Measurements from ENCODE around the gene CYTH3. TPM values are rescaled to one million over a fixed set of nuclear protein-coding genes. Genes with fewer than 3 reads are reported as not detected.

Gene CYTH3
- total RNA-seq, 1 experiment from 2014 or later: 16.7 TPM

DNA sequence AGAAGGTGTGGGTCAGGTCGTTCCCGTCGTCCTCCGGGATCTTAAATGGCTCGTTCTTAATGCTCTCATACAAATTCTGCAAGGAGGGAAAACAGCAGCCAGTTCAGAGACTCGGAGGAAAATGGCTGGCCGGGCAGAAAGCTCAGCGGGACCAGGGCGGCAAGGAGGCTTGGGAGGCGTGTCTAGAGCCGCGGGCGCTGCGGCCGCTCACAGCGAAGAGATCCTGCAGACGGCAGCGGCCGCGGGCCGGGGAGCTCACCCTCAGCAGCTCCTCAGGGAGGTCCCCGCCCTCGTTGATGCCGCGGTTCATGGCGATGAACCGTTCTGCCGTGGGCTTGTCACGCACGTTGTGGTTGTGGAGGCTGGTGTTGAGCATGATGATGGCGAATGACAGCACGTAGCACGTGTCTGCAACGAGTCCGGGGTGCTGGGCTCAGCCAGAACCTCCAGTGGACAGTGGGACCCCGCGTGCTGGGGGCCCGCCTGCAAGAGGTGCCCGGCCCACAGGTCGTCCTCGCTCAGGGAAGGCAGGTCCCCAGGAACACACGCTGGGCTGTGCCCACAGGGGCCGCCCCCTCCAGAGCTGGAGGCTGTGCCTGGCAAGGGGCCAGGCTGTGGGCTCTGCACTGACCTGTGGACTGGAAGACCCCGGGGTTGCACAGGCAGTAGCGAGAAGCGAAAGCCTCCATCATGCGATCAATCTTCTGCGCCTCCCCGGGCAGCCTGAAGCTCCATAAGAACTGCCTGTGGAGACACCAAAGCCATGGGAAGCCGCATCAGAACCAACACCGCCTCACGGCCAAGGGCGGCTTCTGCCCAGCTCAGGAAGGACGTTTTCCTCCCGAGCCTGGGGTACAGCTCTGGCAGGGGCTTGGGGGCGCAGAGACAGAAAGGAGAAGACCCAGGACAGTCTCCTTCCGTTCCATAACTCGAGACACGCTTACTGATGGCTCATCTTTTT lies 101.6 kb downstream of the CYTH3 start (continued):
- TF ChIP-seq ZFX (IDR thresholded peaks at IDR 0.05) (no peak), ELF1 (IDR thresholded peaks at IDR 0.05; ENCODE audit: borderline replicate concordance, low read depth) (no peak), SRF (IDR thresholded peaks at IDR 0.05; ENCODE audit: low read depth) (no peak)
- TF ChIP-seq, protein P1, sequence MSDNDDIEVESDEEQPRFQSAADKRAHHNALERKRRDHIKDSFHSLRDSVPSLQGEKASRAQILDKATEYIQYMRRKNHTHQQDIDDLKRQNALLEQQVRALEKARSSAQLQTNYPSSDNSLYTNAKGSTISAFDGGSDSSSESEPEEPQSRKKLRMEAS (IDR thresholded peaks at IDR 0.05): no peak

DNA sequence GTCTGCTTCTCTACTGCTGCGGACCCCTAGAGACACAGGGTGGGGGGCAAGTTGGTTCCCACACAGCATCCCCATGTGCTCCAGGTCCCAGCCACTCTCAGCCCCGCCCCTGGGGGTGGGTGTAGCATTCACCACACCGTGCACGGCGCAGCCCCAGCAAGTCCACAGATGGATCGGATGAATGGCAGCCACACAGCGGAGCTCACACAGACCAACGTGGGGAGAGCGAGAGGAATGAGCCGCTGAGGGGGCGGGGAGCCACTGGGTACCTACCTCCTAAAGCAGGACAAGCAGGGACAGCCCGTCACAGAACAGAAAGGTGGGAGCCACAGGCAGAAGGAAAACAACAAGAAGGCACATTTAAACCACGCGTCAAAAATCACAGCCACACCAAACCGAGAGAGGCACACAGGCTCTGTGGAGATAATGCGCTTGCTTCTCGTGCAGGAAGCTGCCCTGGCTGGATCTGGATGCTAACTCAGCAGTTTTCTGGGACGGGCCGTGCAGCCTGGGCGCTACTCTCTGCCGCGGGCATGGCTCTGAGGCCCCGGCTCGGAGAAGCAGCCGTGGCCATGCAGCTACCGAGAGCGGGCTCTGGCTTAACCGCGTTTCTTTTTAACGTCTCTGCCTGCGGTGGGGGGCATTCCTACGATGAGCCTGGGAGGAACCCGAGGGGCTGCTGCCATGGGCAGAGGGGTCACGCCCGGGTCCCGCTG lies 102.5 kb downstream of the CYTH3 start:
- H2AFZ ChIP-seq (ENCODE audit: low read depth, low read length, poor library complexity, severe bottlenecking): no peak overlapping the region
- intact Hi-C loops (cut with micrococcal nuclease): no loop called here
- H3K4me3 ChIP-seq (replicated peaks in 1 of 2; ENCODE audit: low read depth in 1 of 2, low read length in 2 of 2): no peak overlapping the region
- no peak overlapping the region for H3K9ac ChIP-seq (ENCODE audit: low read length)
- no TSS peak for BruUV-seq (replicated peaks)
- no peak overlapping the region for H3K27ac ChIP-seq (ENCODE audit: low read depth, low read length)
- no peak for ATAC-seq
- no peaks in the 10 kb centered on the region for H3K4me1 ChIP-seq (ENCODE audit: control insufficient read depth in 1 of 2, insufficient read depth in 2 of 2, low read length in 2 of 2)
- ChIA-PET RAD21 (ENCODE audit: low non-redundant PET in 1 of 2, low total read pairs in 2 of 2, uncharacterized antibody in 2 of 2, unreplicated experiment in 2 of 2) (no interaction called here), POLR2A (no interaction called here), CTCF (no interaction called here)
- DNase-seq (ENCODE audit: low read depth, low spot score): no peak
- no peak overlapping the region for H3K4me2 ChIP-seq (ENCODE audit: low read length)
- no peaks in the 10 kb centered on the region for H3K27me3 ChIP-seq (ENCODE audit: insufficient read depth, low read length)
- no peaks in the 10 kb centered on the region for H3K79me2 ChIP-seq (ENCODE audit: insufficient read depth, low read length)
- H4K20me1 ChIP-seq (ENCODE audit: insufficient read depth): no peaks in the 10 kb centered on the region
- H3K9me2 ChIP-seq (ENCODE audit: insufficient read depth): no peaks in the 10 kb centered on the region
- no peaks in the 10 kb centered on the region for H3K9me3 ChIP-seq (ENCODE audit: control insufficient read depth in 1 of 2, insufficient read depth in 1 of 2, low read depth in 1 of 2, low read length in 2 of 2)
- TF ChIP-seq EZH2 (IDR thresholded peaks at IDR 0.05): no peak
- TF ChIP-seq, protein P2, sequence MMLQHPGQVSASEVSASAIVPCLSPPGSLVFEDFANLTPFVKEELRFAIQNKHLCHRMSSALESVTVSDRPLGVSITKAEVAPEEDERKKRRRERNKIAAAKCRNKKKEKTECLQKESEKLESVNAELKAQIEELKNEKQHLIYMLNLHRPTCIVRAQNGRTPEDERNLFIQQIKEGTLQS (IDR thresholded peaks at IDR 0.05): no peak
- no peak for TF ChIP-seq RAD21 (IDR thresholded peaks at IDR 0.05; ENCODE audit: low read depth)
- TF ChIP-seq, protein P3, sequence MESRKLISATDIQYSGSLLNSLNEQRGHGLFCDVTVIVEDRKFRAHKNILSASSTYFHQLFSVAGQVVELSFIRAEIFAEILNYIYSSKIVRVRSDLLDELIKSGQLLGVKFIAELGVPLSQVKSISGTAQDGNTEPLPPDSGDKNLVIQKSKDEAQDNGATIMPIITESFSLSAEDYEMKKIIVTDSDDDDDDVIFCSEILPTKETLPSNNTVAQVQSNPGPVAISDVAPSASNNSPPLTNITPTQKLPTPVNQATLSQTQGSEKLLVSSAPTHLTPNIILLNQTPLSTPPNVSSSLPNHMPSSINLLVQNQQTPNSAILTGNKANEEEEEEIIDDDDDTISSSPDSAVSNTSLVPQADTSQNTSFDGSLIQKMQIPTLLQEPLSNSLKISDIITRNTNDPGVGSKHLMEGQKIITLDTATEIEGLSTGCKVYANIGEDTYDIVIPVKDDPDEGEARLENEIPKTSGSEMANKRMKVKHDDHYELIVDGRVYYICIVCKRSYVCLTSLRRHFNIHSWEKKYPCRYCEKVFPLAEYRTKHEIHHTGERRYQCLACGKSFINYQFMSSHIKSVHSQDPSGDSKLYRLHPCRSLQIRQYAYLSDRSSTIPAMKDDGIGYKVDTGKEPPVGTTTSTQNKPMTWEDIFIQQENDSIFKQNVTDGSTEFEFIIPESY (IDR thresholded peaks at IDR 0.05; ENCODE audit: extremely low read depth, insufficient replicate concordance, low read length): no peak
- TF ChIP-seq REST (IDR thresholded peaks at IDR 0.05; ENCODE audit: low read depth): no peak
- no peak for TF ChIP-seq POLR2A (IDR thresholded peaks at IDR 0.05; ENCODE audit: borderline replicate concordance, extremely low read depth, insufficient read depth, insufficient read length)
- no peak for TF ChIP-seq ELF1 (IDR thresholded peaks at IDR 0.05; ENCODE audit: borderline replicate concordance, low read depth)
- TF ChIP-seq TCF7L2 (IDR thresholded peaks at IDR 0.05; ENCODE audit: borderline replicate concordance, extremely low read depth, insufficient read depth, insufficient read length): no peak
- no peak for TF ChIP-seq JUND (IDR thresholded peaks at IDR 0.05)
- TF ChIP-seq CBX3 (IDR thresholded peaks at IDR 0.05; ENCODE audit: low read depth): no peak
- no peak for TF ChIP-seq SRF (IDR thresholded peaks at IDR 0.05; ENCODE audit: low read depth)
- TF ChIP-seq POLR2AphosphoS5 (IDR thresholded peaks at IDR 0.05; ENCODE audit: low read depth, low read length): no peak
- no peak for TF ChIP-seq EZH2phosphoT487 (IDR thresholded peaks at IDR 0.05; ENCODE audit: borderline replicate concordance)
- TF ChIP-seq EGR1 (IDR thresholded peaks at IDR 0.05; ENCODE audit: low read depth): no peak
- TF ChIP-seq YY1 (IDR thresholded peaks at IDR 0.05; ENCODE audit: extremely low read depth, insufficient replicate concordance, low read depth, low read length): no peak
- no peaks in the 10 kb centered on the region; a peak in 1 of 4 replicates for H3K36me3 ChIP-seq (ENCODE audit: control insufficient read depth in 1 of 2, insufficient read depth in 2 of 2, low read length in 2 of 2)
